GM19193 (cell line): Measurements from ENCODE around the gene SEMA3G.

Experiments used
- POLR2A ChIP-seq: IDR thresholded peaks from 4 replicates; pipeline ENCODE4 v1.6.1; 2011; ENCODE audit not compliant: insufficient read depth, insufficient read length; ENCODE audit errors: extremely low read depth

SEMA3G gene

GRCh38 chr3:52444860-52445793 lies at the start of gene SEMA3G:
TSS of gene SEMA3G (minus strand) at chr3:52445103. CDS start at chr3:52445027, 76 bp downstream.
- no peak for TF ChIP-seq POLR2A

DNA sequence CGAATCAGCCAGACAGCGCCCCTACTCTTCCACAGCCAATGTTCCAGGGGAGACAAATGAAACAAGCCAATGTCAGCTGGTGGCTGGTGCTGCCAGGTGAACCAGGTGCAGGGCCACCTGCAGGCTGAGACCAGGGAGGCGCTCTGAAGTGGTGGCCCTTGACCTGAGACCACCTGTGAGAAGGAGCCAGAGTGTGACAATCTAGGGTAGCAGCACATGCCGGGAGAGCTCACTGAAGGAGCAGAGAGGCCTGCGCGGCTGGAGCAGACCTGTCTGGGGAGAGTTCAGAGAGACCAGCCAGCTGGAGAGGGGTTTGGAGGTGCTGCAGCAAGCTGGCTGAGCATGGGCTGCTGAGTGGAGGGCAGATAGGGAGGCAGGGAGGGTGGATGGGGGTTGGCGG lies 49.5 kb upstream of the SEMA3G start:
- TF ChIP-seq POLR2A = no peak

DNA sequence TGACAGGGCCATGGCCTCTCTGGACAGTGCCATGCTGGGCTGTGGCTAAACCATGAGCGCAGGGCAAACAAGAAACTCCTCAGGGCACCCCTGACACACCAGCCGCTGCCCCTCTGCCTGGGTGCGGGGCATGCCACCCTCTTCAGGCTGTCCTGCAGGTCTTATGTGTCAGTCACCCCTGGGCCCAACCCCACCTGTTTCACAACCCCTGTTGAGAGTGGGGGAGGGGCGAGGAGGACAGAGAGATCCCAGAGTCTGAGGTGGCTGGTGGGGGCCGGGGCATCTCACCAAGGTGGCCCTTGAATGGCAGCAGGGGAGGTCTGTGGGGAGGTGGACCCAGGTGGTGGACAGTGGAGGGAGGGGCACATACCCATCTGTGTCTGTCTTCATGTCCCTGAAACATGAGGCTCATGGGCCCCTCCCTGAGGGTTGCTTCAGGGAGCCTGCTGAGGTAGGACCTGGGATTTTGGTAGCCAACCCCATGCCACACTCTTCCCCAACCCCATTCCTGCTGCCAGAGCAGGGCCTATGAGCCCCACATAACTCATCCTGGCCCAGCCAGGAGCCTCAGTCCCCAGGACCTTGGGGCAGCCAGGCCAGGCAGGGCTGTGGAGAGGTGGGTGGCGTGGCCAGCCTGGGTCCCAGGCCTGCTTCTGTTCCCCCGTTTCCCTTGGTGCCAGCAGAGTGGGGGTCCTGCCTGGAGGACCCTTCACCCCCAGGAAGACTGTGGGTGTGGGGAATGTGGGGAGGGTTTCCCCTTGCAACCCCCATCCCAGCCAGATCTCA lies 48.5 kb upstream of the SEMA3G start:
- TF ChIP-seq POLR2A = no peak

GRCh38 chr3:52492059-52492458 lies 47.2 kb upstream of the SEMA3G start:
- no peak for TF ChIP-seq POLR2A

- TF ChIP-seq POLR2A = no peak
Measured at GRCh38 chr3:52490939-52491526, 46.1 kb upstream of the SEMA3G start.

DNA sequence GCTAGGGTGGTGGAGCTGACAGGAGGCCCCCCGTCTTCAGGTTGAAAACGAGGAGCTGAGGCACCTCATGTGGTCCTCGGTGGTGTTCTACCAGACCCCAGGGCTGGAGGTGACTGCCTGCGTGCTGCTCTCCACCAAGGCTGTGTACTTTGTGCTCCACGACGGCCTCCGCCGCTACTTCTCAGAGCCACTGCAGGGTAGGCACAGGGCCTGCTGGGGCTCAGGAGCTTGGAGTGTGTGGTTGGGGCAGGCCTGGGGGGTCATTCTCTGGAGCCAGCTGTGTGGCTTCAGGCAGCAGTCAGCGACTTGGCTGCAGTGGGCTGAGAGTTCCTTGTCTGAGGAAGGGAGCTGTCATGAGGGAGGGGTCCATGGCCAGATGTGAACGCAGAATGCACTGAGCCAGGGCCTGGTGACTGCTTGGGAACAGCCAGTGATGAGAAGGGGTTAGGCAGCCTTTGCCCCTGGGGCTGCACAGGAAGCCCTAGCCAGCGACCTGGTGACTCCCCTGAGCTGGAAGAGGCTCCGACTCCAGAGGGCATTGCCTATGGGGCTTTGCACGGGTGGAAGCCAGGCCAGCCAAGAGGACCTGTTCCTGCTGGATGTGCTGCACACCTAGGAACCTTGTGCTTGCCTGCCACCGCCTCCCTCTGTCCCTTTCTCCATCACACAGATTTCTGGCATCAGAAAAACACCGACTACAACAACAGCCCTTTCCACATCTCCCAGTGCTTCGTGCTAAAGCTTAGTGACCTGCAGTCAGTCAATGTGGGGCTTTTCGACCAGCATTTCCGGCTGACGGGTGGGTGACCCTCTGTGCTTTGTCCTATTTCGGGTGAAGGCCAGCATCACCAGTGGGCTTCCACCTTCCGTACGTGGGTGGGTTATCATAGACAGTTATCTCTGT lies 45.4 kb upstream of the SEMA3G start:
- no peak for TF ChIP-seq POLR2A

GRCh38 chr3:52489453-52489852 lies 44.5 kb upstream of the SEMA3G start:
- no peak for TF ChIP-seq POLR2A

- TF ChIP-seq POLR2A = no peak
Measured at GRCh38 chr3:52488746-52489145, 43.8 kb upstream of the SEMA3G start.

DNA sequence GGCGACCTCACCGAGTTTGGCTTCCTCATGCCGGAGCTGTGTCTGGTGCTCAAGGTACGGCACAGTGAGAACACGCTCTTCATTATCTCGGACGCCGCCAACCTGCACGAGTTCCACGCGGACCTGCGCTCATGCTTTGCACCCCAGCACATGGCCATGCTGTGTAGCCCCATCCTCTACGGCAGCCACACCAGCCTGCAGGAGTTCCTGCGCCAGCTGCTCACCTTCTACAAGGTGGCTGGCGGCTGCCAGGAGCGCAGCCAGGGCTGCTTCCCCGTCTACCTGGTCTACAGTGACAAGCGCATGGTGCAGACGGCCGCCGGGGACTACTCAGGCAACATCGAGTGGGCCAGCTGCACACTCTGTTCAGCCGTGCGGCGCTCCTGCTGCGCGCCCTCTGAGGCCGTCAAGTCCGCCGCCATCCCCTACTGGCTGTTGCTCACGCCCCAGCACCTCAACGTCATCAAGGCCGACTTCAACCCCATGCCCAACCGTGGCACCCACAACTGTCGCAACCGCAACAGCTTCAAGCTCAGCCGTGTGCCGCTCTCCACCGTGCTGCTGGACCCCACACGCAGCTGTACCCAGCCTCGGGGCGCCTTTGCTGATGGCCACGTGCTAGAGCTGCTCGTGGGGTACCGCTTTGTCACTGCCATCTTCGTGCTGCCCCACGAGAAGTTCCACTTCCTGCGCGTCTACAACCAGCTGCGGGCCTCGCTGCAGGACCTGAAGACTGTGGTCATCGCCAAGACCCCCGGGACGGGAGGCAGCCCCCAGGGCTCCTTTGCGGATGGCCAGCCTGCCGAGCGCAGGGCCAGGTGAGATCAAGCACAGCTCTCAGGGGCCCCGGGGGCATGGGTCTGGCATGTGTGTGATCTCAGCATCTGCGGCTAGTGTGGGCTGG lies 43.1 kb upstream of the SEMA3G start:
- no peak for TF ChIP-seq POLR2A

GRCh38 chr3:52487050-52487787 lies 42.3 kb upstream of the SEMA3G start:
- TF ChIP-seq POLR2A = no peak

GRCh38 chr3:52484680-52485461 lies 40.0 kb upstream of the SEMA3G start:
- no peak for TF ChIP-seq POLR2A

DNA sequence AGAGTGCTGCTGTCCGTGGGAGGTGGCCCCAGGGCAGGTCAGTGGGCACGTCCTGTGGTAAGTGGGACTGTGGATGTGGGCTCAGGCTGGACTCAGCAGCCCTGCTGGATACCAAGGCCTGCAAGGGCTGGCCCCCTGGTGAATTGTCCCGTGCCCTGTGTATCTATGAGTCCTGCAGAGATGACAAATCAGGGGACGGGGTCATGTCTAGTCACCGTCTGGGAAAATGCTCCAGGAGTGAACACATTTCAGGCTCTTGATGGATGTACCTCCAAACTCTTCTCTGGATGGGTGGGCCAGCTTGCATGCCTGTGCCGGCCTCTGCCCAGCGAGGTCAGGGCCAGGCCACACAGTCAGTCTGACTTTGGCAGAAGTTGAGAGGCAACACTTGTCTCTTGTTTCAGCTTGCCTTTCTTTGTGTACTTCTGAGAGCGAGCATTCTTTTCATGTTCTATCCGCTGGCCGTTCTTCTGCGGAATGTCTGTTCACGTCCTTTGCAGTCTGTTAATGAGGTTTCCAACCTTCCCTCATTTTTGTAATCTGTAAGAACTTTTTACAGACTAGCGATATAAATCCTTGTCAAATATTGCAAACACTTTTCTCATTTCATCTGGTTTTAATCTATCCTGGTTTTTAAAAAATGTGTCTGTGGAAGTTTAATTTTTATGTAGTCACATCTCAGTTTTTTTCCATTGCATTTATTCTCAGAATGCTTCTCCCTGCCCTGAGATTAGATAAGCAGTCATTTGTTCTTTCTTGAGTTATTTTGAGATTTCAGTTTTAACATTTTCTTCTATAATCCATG lies 38.9 kb upstream of the SEMA3G start:
- TF ChIP-seq POLR2A = no peak

GRCh38 chr3:52483081-52483480 lies 38.2 kb upstream of the SEMA3G start:
- no peak for TF ChIP-seq POLR2A
